Subcutaneous adipose tissue (tissue), 4 donors: ENCODE results near the gene HEATR3. TPM values are rescaled to one million over a fixed set of nuclear protein-coding genes. Genes with fewer than 3 reads are reported as not detected.

Experiments used
- small RNA-seq: library from RNA; depleted of rRNA; stranded (forward); fragments of <200 nt; gene quantifications from one replicate; pipeline ENCODE3, GENCODE V24; 2016
- total RNA-seq, 4 donors: library from RNA; depleted of rRNA; stranded (reverse); fragments of >200 nt; gene quantifications; one replicate each; pipeline ENCODE4 v1.1.0, GENCODE V29; 2016

The HEATR3 gene
- total RNA-seq, 4 donors from 2014 or later, result 14.3 to 42.2 (median 19.8) TPM

Small RNA genes lying within 50 kb of the gene (small RNA-seq; reads per million reads assigned to genes)
- not detected for gene RF00017
- not detected for gene RF00156
- gene RNY4P3, result 0.36 reads per million
- gene RPL10P14, result not detected

Other genes with a start within 250 kb of the HEATR3 start
- gene ZNF423, start 209.9 kb upstream of the HEATR3 start, total RNA-seq, result 10 to 100 TPM in 2 of 4 donors, 1 to 10 TPM in 2; 4.1 to 20.2 (median 10.3) TPM
- 10 to 100 TPM; 10.9 to 39.8 (median 28.7) TPM for gene CNEP1R1, start 40.7 kb upstream of the HEATR3 start, total RNA-seq
- gene TENT4B, start 87.3 kb downstream of the HEATR3 start, total RNA-seq, result 10 to 100 TPM; 12.4 to 14.3 (median 13.2) TPM
- 10 to 100 TPM; 16.6 to 42.3 (median 29.1) TPM for gene ADCY7, start 200.6 kb downstream of the HEATR3 start, total RNA-seq